RKO (cell line): ENCODE results near the gene CREG1.
"Not testable (repeated sequence)": the region's sequence is repeated elsewhere in the genome, so short reads cannot be mapped to it uniquely, and the experiment has no call there.

Experiments used
- DNase-seq: peaks from one replicate; pipeline ENCODE4 v3.0.0-alpha.2; 2016; ENCODE audit warnings: low spot score

Gene CREG1

DNA sequence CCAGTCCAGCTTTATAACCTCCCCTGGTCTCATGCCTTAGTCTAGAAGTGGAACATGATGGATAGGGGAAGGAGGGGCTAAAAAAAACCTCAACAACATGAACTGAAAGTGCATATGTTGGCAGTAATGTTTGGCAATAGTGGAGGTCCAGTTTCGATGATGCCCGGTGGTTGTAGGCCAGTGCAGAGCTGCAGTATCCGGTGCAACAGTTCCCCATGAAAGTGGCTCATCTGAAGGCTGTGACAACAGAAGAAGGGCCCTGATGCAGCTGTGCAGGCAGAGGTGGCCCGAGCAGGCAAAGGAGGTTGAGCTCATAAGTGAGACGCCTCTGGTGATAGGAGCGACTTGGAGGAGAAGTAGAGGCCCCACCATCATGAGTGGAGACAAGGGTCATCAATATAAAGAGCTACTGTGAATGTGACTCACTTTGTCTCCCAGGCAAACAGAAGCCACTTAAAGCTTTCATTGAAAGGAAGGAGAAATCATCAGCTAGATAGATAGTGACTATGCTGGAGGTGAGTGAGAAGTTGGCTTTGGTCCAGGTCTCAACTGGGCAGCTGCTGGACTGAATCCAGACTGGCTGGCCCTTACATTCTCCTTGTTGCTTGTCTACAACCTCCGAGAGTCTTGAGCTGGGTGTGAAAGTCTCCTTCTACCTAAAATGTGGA lies 10.2 kb upstream of the CREG1 start:
- DNase-seq: peak; percentile 22

DNA sequence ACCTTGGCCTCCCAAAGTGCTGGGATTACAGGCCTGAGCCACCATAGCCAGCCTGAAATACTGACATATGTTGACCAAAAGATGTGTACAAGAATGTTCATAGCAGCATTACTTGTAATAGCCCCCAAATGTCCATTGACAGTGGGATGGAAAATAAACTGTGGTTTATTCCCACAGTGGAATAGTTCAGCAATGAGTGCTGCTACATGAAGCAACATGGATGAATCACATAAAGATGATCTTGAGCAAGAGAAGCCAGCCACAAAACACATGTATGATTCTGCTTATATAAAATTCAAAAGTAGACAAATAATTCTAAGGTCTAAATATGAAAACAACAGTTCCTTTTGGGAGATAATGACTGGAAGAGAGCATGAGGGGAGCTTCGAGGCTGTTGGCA lies 9.1 kb upstream of the CREG1 start:
- DNase-seq: no peak

DNA sequence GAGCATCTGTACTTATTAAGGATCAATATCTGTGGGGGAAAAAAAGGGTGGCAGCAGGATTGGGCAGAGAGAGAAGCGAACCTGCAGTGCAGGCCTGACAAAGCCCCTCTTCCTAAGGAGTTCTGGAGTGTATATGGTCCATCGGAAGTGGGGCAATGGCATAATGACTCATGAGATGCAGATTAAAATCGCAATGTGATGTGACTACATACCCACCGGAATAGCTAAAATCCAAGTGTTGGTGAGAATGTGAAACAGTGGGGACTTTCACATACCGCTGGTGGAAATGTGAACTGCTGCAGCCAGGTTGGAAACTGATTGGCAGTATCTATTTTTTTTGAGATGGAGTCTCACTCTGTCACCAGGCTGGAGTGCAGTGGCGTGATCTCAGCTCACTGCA lies 8.2 kb upstream of the CREG1 start:
- DNase-seq: no peak

DNA sequence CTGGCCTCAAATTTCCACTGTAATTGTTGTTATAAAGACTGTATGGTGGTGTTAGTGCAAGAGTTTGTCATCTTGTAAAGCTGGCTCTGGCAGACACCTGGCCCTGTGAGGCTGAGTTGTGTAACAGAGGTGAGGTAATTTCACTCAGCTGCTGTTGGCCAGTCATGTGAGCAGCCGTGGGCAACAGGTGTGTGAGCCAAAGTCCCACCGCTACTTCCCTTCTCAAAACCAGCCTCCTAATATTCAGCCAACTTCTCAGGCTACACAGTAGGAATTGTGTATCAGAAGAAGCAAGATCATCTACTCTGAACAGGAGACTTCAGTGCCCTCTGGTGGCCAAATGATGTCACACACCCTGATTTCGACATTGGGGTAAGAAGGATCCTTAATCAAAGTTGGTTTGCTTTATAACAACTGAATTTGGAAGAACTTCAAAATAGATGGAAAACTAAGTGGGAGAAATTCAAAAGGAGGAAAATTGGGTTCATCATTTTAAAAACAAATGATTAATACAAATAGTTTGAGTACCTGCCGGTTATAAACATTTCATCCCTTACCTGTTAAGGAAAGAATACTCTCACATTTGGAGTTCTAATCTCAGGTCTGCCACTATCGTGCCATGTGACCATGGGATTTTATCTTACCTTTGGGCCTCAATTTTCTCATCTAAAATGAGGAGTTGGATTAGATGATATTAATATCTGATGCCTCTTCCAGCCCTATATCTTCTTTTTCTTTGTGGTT lies 2.6 kb upstream of the CREG1 start:
- peak; percentile 78 for DNase-seq

DNA sequence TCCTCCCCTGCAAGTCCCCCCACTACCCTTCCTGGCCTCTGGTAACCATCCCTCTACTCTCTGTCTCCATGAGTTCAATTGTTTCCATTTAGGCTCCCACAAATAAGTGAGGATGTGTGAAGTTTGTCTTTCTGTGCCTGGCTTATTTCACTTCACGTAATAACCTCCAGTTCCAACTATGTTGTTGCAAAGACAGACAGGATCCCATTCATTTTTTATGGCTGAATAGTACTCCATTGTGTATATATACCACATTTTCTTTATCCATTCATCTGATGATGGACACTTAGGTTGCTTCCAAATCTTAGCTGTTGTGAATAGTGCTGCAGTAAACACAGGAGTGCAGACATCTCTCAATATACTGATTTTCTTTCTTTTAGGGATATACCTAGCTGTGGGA lies 1.5 kb upstream of the CREG1 start:
- not testable (repeated sequence) for DNase-seq

DNA sequence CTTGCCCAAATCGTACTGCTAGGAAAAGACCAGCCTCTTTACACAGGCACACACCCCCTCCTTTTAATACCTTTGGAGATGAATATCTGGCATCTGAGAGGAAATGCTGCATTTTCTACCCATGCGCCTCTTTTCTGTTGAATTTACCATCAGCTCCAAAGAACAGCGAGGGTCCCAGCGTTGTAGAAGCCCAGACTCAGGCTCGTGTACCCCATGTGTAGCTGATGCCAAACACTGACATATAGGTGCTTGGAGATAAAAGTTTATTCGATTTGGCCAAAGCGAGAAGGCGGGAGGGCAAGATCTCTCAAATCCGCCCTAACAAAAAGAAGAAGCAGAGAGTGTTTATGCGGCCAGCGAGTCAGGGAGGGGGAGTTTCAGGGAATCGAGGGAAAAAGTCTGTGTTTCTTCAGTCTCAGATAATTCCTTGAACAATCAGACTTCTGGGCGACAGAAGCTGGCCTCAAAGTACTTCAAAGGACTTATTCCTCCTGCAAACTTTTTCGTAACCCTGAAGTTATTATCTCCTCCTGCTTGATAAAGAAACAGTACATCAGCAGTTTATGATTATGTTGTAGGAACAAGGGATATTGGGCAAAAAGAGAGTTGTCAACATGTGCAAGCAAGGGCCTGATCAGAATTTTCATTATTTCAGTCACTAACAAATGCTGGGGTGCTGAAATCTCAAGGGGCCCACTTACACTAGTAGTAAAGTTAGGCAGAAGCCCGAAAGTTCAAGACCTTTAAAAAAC lies 642 bp upstream of the CREG1 start:
- no peak for DNase-seq

DNA sequence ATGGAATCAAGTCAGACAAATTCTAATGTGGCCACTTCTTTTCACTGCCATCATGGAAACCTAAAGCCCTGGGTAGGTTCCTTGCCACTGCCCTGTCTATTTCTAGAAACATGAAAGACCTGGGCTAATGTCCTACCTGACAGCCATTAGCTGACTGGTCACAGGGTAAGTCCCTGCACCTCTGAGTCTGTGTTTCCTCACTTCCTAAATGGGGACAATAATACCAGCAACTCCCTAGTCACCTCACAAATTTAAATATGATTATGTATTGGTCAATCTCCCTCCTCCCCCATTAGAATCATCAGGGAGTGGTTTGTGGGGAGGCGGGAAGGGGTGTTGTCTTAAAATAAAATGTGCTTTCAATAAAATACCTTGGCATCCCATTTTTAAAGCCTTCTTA lies 2.2 kb downstream of the CREG1 start:
- DNase-seq: peak; percentile 34

DNA sequence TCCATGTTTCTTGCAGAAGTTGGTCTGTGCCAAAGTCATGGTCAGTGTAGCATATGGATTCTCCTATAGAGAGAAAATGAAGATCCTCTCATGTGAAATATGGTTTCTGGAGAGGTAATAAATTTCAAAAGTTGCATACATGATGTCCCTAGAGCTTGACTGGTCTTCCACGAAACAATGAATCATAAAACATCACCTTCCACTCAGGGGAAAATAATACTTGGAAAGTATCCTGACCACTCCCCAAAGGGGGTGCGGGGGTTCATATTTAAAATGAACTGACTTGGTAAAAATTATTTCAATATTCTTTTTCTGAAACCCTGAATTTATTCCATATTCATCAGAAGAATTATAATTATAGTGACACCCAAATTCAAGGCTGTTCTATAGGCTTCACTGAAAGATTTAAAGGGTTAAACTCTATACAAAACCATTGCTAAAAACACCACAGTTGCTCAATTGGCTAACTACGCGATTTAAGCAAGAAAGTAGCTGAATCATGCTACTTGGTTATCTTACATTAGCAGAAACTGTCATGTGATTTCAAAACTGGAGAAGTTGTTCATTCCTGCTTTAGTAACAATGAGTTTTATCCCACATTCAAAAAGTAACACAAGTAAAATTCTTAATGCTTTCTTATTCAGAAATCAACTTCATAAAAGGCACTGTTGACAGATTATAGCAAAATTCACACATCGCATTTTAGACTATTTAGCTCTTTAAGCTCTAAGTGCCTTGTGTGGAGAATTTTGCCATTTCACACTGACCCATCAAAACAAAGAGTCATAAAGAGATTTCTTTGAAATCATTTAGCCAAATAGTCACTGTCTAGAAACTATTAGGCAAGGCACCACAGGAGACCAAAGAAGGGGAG lies 5.3 kb downstream of the CREG1 start:
- DNase-seq: no peak

DNA sequence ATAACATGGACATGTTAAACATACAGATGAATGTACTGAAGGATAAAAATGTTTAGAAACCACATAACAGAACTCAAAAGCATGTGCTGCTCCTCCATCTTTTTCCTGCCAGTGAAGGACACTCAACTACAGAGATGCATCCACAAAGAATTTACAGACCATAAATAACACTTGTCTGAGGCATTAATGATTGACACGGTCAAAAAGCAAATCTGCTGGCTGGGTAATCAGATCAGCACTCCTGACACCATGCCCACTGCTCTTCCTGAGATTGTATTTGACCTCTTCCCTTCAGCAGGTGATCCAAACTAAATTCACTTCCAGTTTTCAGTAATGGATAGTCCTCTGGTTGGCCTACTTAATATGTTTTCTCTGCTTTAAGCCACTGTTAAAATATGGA lies 6.6 kb downstream of the CREG1 start:
- DNase-seq: no peak

DNA sequence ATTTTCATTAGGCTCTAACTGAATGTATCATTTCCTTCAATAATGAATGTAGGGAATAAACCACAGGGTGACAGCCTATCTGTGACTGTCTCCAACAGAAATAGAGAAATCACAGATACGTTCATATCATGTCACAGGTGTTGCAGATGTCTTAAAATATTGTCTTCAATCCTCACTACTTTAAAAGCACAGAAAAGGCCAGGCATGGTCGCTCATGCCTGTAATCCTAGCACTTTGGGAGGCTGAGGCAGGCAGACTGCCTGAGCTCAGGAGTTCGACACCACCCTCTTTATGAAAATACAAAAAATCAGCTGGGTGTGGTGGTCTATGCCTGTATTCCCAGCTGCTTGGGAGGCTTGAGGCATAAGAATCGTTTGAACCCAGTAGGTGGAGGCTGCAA lies 8.2 kb downstream of the CREG1 start:
- DNase-seq: no peak

DNA sequence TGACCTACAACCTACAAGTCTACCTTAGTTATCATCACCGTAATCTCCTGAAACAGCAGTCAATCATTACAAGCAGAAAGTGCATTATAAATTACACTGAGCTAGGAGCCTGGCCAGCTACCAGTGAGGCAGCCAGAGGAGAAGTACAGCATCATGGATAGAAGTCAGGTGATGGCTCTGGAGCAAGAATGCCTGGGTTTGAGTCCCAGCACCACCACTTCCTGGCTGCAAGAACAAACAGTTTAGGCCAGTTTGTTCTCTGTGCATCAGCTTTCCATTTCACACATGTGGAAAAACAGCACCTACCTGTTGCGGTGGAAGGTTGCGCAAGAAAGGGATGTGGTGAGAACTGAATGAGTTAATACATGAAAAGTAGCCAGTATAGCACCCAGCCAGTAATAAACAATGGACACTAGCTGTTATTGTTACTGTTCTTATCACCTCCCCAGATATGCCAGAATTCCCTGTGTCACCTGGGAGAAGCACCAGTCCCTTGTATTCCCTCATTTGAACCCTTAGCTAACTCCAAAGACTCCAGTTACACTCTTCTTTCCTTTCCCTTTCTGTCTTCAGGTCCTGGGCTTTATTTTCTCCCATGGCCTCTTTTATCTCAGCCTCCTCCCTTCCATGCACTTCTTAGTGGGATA lies 9.0 kb downstream of the CREG1 start:
- no peak for DNase-seq

DNA sequence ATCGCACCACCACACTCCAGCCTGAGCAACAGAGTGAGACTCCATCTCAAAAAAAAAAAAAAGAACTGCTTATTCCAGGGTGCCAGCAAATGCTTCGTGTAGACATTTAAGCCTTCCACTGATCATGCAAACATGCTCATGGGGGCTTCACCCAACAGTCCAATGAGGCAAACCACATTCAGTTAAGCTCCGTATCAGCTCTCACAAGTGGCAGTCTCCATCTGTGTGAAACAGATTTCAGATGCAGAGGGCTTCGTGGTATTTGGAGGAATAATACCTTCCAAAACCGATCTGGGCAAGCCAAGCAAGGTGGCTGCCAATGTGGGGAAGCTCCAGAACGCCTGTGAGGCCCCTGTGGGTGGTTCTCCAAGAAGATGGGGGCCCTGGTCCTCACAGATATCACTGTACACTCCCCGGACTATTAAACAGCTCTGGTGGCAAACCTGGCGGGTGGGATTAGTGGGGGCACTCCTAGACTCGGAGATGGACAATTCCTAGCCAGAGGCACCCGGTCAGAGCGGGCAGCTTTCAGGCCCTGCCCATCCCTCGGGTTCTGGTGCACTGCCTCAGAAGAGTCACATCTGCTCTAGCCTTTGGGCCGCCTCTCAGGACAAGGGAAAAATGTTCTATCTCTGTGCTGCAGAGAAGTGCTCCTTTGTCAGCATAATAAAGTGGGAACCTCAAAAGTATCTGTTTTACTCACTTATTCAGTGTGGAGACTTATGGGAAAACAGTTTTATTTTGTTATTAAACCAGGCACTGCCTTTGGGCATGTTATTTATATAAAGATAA lies 10.2 kb downstream of the CREG1 start:
- no peak for DNase-seq

DNA sequence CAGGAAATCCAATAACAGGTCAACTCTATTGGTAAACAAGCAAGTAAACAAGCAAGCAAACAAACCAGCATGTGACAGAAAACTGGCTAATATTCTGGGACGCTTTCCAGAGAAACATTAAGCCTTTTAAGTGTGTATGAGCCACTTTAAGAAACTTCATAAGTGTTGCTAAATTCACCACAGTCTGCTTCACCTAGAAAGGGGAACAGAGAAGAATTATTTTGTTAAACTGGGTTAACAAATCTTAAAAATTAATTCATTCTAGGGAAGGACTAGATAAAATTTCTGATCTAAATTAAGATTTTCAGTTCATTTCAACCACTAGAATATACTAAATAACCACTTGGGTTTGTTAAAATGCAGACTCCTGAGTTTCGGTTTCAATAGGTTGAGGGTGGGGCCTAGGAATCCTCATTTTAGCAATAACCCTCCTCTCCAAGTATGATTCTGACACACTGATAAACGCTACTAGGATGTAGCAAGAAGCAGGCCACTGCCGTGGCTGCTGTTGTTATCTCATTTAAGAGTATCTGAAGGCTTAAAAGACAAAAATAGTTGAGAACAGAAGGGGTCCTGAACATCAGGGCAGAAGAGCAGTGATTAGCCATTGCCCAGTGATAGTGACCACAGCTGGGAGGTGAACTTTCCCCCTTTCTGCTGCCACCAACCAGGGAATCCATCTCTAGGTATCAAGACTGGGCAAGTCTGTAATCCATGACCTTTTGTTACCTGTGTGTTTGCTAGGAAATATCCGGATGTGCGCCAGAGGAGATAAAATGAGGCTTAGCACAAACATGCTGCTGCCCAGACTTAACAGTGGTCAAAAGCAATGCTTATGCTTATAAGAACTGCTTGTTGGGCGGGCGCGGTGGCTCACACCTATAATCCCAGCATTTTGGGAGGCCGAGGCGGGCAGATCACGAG lies 11.2 kb downstream of the CREG1 start:
- no peak for DNase-seq

DNA sequence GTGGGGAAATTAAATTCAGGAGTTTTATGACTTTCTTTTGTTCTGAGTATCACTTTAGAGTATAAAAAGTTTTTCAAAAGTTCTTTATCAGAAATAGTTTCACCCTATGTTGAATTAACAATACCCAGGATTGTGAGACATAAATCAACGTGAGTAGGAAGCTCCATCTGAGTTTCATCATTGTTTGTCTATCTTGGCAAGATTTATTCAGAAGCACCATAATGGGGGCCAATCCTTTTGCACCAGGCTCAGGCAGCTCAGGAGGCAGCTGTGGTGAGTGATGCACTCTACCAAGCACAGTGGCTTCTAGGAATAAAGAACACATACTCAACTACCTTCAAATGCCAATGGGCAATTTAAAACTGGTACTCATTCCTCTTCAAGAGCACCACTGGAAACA lies 12.0 kb downstream of the CREG1 start:
- DNase-seq: no peak

DNA sequence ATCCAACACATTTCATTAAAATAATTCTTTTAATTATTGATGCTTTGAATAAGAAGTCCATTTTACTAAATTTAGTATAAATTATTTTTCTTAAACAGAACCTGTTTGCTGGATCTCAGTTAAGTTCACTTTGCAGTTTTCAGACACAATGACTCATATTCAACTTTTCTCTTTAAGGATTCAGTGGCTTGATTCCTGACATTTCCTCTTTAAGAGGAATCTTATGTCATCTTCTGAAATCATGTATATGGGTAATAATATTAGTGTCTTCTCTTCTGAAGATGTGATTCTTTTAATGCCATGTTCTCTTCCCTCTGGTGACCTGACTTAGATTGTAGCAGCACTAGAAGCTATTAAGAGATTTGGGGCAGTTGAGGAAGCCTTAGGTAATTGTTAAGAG lies 12.6 kb downstream of the CREG1 start:
- no peak for DNase-seq

DNA sequence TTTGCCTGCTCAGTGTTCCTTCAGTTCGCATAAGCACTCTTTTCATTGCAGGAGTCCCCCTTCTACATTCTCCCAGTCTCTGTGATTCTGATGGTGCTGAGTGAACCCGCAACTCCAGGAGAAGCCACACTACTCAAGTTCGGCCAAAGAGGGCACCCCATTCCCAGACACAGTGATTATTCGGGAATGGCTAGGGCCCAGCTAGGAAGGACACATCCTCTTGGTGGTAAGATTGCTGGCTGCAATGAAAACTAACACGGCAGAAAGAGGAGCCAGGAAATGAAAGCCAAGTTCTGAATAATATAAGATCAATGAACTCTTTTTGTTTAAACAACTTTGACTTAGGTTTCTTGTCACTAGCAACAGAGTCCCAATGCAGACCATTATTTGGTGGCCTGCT lies 14.9 kb downstream of the CREG1 start:
- DNase-seq: peak; percentile 23

DNA sequence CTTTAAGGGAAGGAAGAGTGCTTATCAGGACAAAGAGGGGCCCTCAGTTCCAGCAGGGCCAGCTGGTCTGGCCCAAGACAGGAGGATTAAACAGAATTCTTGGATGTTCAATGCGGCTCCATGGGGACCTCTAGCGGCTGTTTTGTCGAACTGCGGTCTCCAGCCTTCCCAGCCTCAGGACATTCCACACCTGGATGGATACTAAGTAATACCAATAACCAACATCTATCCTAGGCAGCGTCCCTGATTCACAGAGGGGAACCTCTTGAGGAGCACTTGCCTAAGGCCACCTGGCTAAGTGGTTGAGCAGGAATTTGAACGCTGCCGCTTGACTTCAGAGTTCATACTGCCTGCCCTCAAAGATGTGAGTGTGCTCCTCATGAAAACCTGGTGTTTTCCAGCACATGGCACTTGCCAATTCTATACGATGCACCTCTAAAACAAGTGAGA lies 19.7 kb downstream of the CREG1 start:
- peak; percentile 63 for DNase-seq

DNA sequence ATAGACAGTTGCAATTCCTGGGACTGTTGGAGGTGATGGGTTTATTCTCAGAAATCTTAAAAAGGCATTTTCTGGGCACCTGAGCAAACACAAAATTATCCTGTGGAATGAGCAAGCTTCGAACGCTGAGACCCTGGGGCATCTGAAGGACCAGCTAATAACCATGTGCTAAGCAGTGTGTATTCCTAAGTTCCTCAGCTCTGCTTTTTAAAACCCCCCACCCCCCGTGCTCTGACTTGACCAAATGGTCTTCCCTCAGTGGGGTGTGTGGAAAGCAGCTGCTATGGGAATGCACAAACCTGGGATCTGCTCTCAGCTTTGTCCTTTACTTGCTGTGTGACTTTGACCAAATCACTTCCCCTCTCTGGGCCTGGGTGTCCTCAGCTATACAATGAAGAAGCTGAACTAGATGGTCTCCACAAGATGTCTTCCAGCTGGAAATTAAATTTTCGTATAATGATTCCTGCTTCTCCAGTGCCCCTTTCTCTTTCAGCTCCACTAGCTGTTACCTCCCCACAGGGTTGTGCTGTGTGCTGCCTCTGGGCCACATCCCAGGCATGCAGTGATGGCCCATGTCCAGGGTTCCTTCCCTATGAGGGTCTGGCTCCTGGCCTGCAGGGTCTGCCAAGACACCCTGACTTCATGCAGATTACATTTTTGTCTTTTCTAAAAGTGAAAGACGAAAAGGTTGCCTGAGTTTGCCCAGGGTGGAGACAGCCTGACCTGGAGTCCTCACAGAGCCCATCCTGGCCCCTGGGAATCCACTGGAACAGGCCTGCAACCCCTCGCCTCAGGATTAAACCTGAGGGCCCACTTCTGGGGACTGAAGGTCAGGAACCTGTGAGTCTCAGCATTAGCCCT lies 20.4 kb downstream of the CREG1 start:
- no peak for DNase-seq

DNA sequence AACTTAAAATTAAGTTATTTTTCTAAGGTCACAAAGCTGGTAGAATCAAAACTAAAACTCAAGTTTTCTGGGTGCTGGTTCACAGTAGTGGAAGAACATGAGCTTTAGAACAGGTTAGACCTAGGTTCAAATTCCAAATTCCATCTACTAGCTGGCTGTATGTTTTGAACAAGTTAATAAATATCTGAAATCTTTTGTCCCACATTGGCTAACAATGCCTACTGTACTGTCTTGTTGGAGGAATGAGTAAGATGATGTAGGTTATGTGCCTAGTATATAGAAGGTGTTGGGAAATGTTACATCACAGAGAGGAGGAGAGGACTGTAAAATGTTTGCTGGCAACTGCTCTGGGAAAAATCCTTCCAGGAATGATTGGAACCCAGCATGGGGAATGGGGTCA lies 21.2 kb downstream of the CREG1 start:
- DNase-seq: no peak
